GM11168 (cell line): Measurements from ENCODE around the gene SLC22A23.

Experiments
- in situ Hi-C: fragments of 300-500 bp; cut with MboI; formaldehyde crosslinking; loops from one replicate; pipeline ENCODE4 v1.12.0; 2022; ENCODE audit warnings: low sequenced_read_pairs; ENCODE audit not compliant: unreplicated experiment

Gene SLC22A23

DNA sequence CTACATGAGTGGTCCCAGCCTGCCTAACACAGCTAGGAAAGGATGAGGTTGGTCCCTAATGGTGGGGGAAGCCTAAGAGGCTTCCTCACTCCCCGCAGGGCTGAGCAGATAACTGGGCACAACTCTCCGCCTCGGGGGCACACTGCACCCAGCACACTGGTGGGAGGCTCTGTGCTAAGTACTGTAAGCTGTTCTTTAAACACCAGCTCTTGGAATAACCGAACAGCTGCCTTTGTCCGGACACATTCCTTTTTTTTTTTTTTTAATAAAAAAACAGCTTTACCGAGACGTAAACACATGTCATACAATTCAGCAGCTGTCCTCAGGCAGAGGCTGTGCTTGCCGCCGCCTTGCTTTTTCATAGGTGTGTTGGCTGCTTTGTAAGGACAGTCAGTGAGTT, 191.2 kb downstream of the SLC22A23 start:
- in situ Hi-C loops = no loop called here

DNA sequence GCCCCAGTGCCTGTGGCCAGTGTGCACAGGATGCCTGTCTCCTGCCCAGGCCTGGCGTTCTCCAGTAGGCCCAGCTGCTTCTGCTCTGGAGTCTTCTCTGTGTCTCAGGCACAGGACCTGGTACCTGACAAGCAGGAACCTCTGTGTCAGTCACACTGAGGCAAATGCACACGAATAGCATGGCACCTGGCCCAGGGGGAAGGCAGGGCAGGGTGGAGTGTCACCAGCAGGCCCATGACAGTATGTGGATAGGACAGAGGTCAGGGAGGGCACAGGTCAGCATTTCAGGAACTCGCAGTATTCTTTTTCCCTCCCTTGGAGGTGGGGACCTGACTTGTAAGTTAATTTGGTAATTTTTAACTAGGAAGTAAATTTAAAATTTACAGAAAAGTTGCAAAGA, 192.5 kb downstream of the SLC22A23 start:
- in situ Hi-C loops = no loop called here

DNA sequence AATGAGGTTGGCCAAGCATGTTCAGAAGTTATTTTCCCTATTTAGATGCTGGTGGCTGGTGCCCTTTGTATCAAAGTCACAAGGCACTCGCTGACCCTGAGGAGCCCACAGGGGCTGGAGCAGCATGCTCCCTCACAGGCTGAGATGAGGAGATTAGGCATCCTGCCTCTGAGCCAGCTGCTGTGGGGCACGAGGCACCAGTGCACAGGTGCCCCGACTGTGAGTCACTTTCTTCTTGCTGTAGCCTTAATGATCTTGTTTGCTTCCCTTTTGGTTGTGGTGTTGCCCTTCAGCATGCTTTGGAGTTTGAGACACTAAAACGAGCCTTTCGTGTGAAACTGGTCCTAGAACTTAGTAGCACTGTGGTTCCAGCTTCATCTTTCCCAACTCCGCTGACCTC, 193.8 kb downstream of the SLC22A23 start:
- in situ Hi-C loops = no loop called here

DNA sequence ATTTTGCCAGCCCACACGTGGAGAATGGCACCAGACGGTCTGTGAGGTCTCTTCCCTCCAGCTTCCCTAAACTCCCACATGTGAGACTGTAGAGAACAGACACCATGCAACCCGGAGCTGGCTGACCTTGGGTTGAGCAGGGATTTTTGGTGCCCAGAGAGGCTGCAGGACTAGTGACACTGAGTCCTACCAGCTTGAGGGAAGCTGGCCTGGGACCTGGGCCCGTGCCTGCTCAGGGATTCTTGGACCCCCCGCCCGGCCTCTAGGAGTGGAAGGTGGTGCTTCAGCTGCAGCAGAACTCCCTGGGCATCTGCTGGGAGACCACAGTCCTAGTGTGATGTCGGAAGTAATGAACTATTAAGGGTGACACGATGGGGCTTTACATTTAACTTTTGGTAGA, 194.9 kb downstream of the SLC22A23 start:
- in situ Hi-C loops = no loop called here

DNA sequence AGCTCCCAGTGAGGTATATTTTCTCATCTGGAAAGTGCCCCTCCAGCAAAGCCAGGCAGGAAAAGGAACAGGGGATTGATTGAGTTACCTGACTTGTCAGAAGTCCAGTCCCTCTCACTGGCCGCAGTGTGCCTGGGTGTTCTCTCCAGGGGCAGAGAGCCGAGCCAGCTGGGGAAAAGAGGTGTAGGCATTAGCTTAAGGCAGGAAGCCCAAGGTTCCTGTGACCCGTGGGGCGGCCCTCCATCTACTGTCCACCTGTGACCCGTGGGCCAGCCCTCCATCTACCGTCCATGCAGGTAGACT, 195.4 kb downstream of the SLC22A23 start:
- in situ Hi-C loops = no loop called here

DNA sequence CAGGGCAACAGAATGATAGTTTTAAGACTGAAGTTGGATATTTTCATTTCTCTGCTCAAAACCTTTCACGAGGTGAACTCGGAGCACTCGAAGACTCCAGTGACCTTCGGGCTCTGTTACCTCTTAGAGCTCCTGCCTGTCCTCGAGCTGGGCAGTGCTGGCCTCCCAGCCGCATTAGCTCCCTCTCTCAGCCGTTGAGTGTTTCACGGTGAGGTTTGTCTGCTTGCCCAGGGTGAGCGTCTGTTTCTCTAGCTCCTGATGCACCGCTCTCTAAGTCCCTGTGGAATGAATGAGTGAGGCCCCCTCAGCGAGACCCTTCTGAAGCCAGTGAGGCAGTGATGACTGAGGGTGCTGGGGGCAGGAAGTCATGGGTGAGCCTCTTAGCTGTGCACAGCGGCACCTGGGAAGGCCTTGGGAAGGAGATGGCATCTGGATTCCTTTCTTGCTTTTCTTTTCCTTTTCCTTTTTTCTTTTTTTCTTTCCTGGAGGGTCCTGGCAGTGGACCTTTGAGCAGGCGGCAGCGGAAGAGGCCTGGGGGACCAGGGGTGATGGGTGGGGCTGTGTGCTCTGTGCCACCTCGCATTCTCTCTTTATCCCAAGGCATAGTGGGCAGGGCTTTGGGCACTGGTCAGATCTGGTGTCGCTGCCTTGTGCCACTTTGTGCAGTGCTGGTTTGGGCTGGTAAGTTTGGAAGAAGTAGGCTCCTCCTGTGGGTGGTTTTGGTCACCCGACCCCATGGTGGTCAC, 195.9 kb downstream of the SLC22A23 start:
- in situ Hi-C loops = no loop called here

DNA sequence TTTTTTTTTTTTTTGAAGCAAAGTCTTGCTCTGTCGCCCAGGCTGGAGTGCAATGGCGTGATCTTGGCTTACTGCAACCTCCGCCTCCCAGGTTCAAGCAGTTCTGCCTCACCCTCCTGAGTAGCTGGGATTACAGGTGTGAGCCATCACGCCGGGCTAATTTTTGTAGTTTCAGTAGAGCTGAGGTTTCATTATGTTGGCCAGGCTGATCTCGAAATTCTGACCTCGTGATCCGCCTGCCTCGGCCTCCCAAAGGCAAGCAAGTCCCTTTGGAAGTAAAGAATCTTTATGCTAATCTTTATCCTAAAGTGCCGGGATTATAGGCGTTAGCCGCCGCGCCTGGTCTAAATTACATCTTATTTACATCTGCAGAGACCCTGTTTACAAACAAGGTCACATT, 196.6 kb downstream of the SLC22A23 start:
- in situ Hi-C loops = no loop called here

DNA sequence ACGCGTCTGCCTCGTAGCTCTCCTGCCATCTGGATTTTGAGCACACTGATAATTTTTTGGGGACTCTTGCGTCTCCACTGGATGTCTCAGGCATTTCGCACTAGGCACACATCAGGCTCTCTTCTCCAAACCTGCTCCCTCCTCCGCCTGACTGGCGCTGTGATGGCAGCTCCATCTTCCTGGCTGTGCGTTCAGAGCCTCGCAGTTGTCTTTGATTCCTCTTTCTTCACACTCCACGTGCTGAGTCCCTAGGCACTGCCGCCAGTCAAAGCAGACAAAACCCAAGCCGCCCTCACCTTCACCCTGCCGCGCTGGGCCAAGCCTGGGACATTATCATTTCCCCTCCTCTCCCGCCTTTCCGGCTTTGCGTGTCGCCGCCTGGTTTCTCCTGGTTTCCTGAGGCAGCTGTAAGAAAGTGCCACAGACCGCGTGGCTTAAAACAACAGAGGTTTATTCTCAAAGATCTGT, 197.3 kb downstream of the SLC22A23 start:
- in situ Hi-C loops = no loop called here

DNA sequence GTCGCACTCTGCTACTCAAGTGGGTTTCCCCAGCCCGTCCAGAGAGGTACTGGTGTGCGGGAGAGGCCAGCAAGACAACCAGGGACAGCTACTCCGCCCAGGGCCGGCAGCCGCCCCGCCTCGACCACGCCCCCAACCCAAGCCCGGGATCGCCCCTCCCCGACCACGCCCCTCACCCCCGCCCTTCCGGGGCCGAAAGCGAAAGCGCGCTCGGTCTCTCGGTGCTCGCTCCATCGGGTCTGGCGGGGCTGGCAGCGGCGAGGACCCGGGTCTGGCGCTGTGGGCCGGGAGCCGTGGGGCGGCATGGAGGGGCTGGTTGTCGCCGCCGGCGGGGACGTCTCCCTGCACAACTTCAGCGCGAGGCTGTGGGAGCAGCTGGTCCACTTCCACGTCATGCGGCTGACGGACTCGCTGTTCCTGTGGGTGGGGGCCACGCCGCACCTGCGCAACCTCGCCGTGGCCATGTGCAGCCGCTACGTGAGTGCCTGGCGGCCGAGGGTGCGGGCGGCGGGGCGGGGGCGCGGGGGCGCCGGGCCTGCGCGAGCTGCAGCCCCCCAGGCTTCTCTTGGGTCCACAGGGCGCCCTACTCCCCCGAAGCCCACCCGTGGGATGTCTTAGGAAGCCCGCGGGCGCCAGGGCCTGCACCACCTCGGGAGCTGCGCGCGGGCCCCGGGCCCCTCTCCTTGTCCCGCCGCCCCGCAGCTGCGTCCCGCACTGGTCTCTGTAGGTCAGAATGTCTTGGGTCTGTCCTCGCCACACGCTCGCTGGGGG, 197.9 kb downstream of the SLC22A23 start, which contains the start of gene PSMG4:
Gene PSMG4, plus strand, starts transcription at position 228 of the 771 bp plus-strand sequence. Its CDS starts 76 bp downstream, at position 304.
- in situ Hi-C loops = no loop called here

DNA sequence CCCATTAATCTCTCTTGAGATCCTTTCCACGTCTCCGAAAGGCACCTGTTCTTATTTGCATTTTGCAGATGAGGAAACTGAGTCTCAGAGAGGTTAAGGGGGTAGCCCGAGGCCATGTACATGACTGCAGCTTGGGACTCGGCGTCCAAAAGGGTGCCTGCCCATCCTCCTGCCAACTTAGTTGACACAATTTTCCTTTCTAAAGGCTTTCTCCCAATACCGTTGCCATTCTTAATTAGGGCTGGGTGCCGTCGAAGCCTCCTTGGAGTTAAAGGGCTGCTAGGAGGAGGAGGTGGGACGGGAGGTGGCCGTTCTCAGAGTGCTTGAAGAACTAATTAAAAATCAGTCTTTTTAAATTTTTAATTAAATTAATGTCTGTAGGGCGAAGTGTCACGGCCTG, 198.6 kb downstream of the SLC22A23 start:
- in situ Hi-C loops = no loop called here

DNA sequence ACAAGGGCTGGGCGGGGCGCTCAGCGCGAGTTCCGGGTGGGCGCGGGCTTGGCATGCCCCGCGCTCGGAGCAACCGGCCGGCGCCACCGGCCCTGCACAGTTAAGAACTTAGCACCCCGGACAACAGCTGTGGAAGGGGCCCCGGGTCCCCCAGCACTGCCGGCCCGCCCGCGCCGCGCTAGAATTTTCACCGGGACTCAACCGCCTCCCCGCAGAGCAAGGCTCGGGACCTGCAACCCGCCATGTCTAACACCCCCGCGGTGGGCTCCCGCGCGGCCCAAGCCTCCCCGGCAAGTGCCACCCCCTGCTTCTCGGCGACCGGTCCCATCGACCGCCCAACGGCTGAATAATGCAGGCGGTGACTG, 203.3 kb downstream of the SLC22A23 start:
- in situ Hi-C loops = no loop called here

DNA sequence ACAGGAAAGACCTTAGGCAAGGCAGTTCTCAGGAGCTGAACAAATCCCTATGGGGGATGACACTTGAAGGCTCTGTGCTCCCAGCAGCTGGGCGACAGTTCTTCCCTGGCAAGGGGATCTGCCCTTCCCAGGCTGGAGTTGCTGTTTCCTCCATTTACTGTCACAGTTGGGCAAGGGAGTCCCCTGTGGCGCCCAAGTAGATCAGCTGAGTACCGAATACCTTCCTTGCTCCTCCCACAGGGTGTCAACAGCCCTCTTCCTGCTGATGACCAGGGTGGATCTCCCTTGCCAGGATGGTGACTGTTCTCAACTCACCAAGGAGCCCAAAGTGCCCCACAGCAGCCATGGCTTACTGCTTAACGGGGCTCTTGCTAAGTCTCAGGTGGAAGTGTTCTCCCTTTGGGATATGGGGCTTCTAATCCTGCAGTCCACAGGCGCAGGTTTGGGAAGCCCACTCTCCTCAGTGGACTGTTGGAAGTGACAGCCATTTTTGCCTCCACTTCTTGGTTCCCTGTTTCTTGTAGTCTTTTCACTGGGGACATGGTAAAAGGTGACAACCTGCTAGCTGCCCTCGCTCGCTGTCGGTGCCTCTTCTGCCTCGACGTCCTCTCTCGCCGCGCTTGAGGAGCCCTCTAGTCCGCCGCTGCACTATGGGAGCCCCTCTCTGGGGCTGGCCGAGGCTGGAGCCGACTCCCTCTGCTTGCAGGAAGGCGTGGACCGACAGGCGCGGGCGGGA, 203.8 kb downstream of the SLC22A23 start:
- in situ Hi-C loops = no loop called here

DNA sequence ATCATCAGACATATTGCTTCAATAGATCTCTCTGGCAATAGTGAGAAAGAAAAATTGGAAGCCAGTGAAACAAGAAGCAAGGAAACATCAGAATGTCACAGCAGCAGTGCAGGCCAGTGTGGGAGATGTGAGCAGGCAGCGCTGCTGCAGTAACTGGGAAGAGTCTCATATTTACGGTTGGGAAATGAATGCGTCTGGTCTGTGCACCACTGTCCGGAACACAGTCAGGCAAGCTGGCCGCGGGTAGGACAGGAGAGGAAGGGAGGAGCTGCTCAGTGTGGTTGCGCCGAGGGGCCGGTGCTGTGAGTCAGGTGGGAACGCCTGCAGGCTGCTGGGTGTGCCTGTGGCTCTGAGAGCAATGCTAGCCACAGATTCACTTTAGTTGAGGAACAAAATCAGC, 204.5 kb downstream of the SLC22A23 start:
- in situ Hi-C loops = no loop called here

DNA sequence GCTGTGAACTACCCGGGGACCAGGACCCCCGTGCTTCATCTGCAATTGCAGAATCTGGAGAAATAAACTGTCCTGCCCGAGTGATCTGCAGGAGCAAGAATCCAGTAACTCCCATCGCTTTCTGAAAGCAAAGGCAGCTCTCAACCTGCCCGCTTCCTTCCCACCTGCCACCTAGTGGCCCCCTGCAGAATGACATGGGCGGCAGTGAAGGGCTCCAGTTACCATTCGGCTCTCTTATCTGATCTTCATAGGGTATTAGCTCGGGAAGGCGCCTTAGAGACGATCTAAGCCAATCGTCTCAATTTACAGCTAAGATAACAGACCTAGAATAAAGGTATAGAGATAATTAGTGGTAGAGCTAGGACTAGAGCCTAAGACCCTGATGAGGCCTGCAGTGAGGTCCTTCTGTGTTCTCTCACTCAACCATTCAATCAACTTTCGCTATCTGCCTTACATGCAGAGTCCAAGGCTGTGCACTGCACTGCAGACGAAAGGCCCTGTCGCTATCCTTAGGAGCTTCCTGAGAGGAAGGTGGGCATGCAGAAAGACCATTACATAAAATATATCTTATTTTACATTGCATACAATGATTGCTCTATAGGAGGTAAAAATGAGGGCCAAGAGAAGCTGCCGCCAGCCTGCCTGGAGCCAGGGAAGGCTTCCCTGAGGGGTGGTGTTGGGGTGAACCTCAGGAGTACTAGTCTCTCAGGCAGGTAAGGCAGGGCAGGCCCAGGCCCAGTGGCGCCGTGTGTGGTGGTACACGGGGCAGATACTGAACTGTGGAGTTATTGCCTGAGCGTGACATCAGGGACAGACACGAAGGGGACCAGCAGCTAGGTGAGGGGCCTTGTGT, 205.2 kb downstream of the SLC22A23 start:
- in situ Hi-C loops = no loop called here

DNA sequence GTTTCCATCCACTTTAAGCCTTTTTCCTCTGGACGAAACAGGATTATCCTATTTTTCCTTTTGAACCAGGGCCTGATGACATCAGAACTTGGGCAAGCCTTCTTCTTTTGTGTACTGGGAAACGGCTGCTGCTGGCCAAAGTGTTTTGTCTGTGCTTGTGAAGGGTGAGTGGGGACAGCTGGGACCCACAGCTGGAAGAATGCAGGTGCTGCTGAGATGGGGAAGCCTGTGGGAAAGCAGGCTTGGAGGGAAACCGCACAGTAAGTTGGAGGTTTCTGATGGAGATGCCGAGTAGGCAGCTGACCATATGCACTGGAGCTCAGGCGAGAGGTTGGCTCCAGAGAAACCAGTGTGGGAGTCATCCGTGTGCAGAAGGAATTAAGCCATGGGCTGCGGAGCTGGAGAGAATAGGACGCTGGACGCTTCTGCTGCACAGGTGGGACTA, 206.6 kb downstream of the SLC22A23 start:
- in situ Hi-C loops = no loop called here

DNA sequence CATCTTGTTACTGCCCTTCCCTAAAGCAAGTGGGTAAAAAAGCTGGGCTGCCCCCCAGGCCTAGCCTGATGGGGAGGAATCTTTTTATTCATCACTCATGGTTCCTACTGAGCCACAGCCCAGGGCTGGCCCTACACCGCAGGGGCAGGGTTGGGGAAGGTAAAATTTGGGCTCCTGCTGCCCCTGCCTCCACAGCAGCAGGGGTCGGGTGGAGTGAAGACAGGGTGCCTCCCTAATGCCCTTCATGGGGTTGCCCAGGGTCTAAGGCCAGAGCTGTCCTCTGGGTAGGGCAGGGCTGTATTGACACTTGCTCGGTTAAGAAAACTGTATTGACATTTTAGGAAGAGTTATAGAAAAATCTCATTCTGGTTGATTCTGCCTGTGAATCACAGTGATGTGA, 207.0 kb downstream of the SLC22A23 start:
- in situ Hi-C loops = loop anchor here (5.0 kb wide), 1 partner anchor 128 kb away; no protein-coding TSS in a partner anchor

DNA sequence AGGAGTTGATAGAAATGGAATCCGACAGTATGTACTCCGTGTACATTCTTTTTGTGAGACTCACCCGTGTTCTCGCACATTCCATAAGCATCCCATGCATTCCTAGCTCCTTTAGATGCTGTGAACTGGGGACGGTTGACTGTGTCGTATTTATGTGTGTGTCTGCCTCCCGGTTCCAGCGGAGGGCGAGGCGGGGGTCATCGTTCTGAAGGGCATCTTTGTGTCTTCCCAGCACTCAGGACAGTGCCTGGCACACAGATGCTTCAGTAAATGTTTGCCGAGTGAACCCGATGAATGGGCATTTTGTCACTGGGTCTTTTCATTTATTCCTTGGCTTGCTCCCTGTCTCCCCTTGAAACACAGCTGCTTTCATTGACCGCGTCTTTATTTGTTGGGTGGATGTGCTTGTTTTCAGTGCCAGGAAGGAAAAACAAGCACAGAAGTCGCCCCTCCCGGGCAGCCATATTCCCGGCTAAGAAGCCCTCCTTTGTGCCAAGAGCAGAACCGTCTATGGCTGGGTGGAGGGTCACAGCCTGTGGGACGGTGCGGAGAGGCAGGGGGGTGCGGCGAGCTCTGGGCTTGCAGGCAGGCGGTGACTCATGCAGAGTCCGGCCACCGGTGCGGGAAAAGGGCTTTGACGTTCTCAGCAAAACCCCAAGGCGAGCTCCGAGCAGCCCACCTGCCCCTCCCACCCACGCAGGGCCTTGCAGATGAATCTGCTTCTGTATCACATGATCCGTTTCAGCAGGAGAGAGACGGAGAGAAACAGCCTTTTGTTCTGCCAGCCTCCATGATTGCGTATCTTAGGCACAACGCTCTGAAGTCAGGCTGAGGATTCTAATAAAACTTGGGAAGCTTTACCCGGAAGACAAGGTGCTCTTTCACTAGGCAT, 209.3 kb downstream of the SLC22A23 start:
- in situ Hi-C loops = loop anchor here (5.0 kb wide), 1 partner anchor 125 kb away; no protein-coding TSS in a partner anchor

DNA sequence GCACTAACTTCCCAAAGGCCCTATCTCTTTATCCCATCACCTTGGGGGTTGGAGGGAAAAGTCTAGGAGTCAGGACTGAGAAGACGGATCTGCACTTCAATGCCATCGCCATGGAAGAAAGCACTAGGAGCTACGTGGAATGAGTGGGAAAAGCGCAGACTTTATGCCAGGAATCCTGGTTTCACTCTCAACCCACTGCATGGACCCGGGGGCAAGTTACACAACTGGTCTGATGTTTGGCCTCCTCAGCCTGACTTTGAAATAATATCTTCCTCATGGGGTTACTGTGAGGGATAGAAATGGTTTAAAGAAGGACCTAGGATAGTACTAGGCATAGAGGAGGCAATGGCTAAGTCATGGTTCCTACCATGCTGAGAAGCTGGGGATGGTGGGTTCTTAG, 211.6 kb downstream of the SLC22A23 start:
- in situ Hi-C loops = loop anchor here (5.0 kb wide), 1 partner anchor 123 kb away; no protein-coding TSS in a partner anchor

DNA sequence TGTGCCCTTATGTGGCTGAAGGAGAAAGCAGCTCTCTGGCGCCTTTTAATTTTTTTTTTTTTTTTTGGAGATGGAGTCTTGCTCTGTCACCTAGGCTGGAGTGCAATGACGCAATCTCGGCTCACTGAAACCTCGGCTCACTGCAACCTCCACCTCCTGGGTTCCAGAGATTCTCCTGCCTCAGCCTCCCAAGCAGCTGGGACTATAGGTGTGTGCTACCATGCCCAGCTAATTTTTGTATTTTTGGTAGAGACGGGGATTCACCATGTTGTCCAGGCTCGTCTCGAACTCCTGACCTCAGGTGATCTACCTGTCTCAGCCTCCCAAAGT, 212.1 kb downstream of the SLC22A23 start:
- in situ Hi-C loops = loop anchor here (5.0 kb wide), 1 partner anchor 122 kb away; no protein-coding TSS in a partner anchor
